ENCODE data around the gene SGMS1.

Gene SGMS1

GRCh38 chr10:50304660-50305059 is 319.1 kb downstream of the SGMS1 start:
- no peaks in the 10 kb centered on the region for H3K27me3 ChIP-seq (ENCODE audit: insufficient read depth, low read depth)
- no peak overlapping the region for H3K9ac ChIP-seq
- H3K4me2 ChIP-seq = no peak overlapping the region
- H2AFZ ChIP-seq (ENCODE audit: low read depth) = no peak overlapping the region
- no peaks in the 10 kb centered on the region for H3K4me1 ChIP-seq (ENCODE audit: low read depth, poor library complexity, severe bottlenecking)
- no peak overlapping the region for H3K27ac ChIP-seq
- no peak overlapping the region for H3K4me3 ChIP-seq (IDR thresholded peaks at IDR 0.05; ENCODE audit: insufficient read depth, low read depth, low read length)
- no peaks in the 10 kb centered on the region; the same call in 1 of the 2 replicates for H3K36me3 ChIP-seq (ENCODE audit: insufficient read depth)
- TF ChIP-seq CTCF (conservative IDR thresholded peaks at IDR 0.05; ENCODE audit: low read depth, low read length) = no peak
- no peaks in the 10 kb centered on the region for H3K79me2 ChIP-seq (ENCODE audit: insufficient read depth, low read depth)
- H4K20me1 ChIP-seq (ENCODE audit: insufficient read depth) = no peaks in the 10 kb centered on the region

DNA sequence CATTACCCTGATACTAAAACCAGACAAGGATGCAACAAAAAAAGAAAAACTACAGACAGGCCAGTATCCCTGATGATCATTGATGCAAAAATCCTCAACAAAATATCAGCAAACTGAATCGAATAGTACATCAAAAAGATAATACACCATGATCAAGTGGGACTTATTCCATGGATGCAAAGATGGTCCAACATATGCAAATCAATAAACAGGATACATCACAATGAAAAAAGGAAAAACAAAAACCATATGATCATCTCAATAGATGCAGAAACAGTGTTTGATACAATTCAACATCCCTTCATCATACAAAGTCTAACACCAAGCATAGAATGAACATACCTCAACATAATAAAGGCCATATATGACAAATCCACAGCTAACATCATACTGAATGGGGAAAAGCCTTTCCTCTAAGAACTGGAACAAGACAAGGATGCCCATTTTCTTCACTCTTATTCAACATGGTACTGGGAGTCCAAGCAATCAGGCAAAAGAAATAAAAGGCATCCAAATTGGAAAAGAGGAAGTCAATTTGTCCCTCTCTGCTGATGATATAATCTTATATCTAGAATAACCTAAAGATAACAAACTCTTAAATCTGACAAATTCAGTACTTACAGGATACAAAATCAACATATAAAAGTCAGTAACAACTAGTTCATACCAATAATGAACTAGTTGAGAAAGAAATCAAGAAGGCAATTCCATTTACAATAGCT is 323.6 kb downstream of the SGMS1 start:
- Histone ChIP-seq H3K79me2 (ENCODE audit: insufficient read depth, low read depth) (no peaks in the 10 kb centered on the region), H3K4me3 (IDR thresholded peaks at IDR 0.05; ENCODE audit: insufficient read depth, low read depth, low read length) (no peak overlapping the region), H3K27me3 (ENCODE audit: insufficient read depth, low read depth) (no peaks in the 10 kb centered on the region), H3K4me2 (no peak overlapping the region), H3K36me3 (ENCODE audit: insufficient read depth) (no peaks in the 10 kb centered on the region), H3K27ac (no peak overlapping the region), H3K9ac (no peak overlapping the region), H4K20me1 (ENCODE audit: insufficient read depth) (no peaks in the 10 kb centered on the region), H2AFZ (ENCODE audit: low read depth) (no peak overlapping the region), H3K4me1 (ENCODE audit: low read depth, poor library complexity, severe bottlenecking) (no peaks in the 10 kb centered on the region)
- TF ChIP-seq CTCF (conservative IDR thresholded peaks at IDR 0.05; ENCODE audit: low read depth, low read length) = no peak

- no peaks in the 10 kb centered on the region for H3K36me3 ChIP-seq (ENCODE audit: insufficient read depth)
- H3K9ac ChIP-seq = no peak overlapping the region
- no peak overlapping the region for H2AFZ ChIP-seq (ENCODE audit: low read depth)
- no peaks in the 10 kb centered on the region for H3K27me3 ChIP-seq (ENCODE audit: insufficient read depth, low read depth)
- no peaks in the 10 kb centered on the region for H4K20me1 ChIP-seq (ENCODE audit: insufficient read depth)
- no peak for TF ChIP-seq CTCF (conservative IDR thresholded peaks at IDR 0.05; ENCODE audit: low read depth, low read length)
- H3K4me1 ChIP-seq (ENCODE audit: low read depth, poor library complexity, severe bottlenecking) = no peaks in the 10 kb centered on the region
- no peak overlapping the region for H3K4me3 ChIP-seq (IDR thresholded peaks at IDR 0.05; ENCODE audit: insufficient read depth, low read depth, low read length)
- no peak overlapping the region for H3K27ac ChIP-seq
- no peaks in the 10 kb centered on the region for H3K79me2 ChIP-seq (ENCODE audit: insufficient read depth, low read depth)
- no peak overlapping the region for H3K4me2 ChIP-seq
Observed at GRCh38 chr10:50295367-50295766, 328.4 kb downstream of the SGMS1 start.

DNA sequence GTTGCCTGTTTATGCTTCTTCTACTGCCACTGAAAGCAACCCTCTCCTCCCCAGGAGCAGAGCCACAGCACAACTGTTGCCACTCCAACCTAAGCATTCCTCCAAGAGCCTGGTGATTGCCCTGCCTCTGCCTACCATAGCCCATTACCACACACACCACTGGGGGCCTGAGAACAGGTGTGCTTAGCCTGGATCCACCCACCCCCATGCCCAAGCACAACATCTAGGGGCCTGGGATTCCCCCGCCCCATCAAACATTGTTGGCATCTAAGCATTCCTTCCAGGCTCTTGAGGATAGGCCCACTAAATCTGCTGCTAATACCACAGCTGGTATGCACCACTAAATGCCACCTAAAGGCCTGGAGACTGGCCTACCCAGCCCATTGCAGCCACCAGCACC is 329.2 kb downstream of the SGMS1 start:
- Histone ChIP-seq H3K4me2 (no peak overlapping the region), H3K27ac (no peak overlapping the region), H3K36me3 (ENCODE audit: insufficient read depth) (no peaks in the 10 kb centered on the region), H3K4me3 (IDR thresholded peaks at IDR 0.05; ENCODE audit: insufficient read depth, low read depth, low read length) (no peak overlapping the region), H3K79me2 (ENCODE audit: insufficient read depth, low read depth) (no peaks in the 10 kb centered on the region), H3K4me1 (ENCODE audit: low read depth, poor library complexity, severe bottlenecking) (no peaks in the 10 kb centered on the region), H3K27me3 (ENCODE audit: insufficient read depth, low read depth) (no peaks in the 10 kb centered on the region), H2AFZ (ENCODE audit: low read depth) (no peak overlapping the region), H4K20me1 (ENCODE audit: insufficient read depth) (no peaks in the 10 kb centered on the region), H3K9ac (no peak overlapping the region)
- no peak for TF ChIP-seq CTCF (conservative IDR thresholded peaks at IDR 0.05; ENCODE audit: low read depth, low read length)

Data from KMS-11 (cell line).